ENCODE results near the gene EEF1G. TPM values are rescaled to one million over a fixed set of nuclear protein-coding genes. Genes with fewer than 3 reads are reported as not detected.

The EEF1G gene
- total and polyA plus RNA-seq, 2 of the 13 experiments (the other 11 are each of a cell fraction or from before 2014, with no cell fraction given): 1,787 to 2,144 TPM

DNA sequence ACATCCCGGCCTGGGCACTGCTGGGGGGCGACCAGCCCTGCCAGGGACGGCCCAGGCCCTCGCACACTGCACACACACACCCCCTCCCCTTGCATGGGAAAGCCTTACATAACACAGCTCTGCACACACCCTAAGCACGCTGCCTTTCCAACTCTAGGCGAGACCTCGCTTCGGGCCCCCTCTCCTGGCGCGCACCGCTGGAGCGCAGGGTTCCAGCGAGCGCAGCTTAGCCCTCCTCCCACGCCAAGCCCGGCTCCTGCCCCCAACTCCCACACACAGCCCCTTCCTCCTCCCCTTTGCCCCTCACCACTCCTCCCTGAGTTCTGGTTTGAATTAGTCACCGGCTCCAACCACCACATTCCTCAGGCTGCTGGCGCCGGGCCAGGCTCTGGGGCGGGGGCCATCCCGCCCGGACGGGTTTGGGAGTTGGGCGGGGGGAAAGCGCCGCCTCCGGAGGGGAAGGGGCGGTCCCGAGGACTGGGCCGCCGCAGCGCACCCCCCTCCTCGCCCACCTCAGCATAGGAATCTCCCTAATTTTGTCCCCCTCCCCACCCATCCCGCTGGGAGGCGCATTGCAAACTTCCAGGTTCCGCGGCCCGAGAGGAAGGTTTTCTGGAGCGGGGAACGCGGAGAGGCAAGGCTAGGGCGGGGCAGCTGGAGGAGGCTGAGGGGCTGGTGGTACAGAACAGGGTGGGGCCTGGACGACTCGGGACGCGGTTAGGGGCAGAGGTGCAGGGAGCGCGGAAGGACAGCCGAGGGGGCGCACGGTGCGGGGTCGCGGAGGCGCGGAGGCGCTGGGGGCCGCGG is 28.1 kb downstream of the EEF1G start (continued):
- no peak for TF ChIP-seq DR1 (CRISPR knock-in tag; IDR thresholded peaks at IDR 0.05)
- peak; percentile 50; the same call in 1 of the 2 replicates for TF ChIP-seq ZNF441 (CRISPR knock-in tag; IDR thresholded peaks at IDR 0.05; ENCODE audit: borderline replicate concordance)
- TF ChIP-seq, protein P1, sequence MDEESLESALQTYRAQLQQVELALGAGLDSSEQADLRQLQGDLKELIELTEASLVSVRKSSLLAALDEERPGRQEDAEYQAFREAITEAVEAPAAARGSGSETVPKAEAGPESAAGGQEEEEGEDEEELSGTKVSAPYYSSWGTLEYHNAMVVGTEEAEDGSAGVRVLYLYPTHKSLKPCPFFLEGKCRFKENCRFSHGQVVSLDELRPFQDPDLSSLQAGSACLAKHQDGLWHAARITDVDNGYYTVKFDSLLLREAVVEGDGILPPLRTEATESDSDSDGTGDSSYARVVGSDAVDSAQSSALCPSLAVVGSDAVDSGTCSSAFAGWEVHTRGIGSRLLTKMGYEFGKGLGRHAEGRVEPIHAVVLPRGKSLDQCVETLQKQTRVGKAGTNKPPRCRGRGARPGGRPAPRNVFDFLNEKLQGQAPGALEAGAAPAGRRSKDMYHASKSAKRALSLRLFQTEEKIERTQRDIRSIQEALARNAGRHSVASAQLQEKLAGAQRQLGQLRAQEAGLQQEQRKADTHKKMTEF (CRISPR knock-in tag; IDR thresholded peaks at IDR 0.05): peak; percentile 63; the same call in 1 of the 2 replicates
- TF ChIP-seq PAWR (CRISPR knock-in tag; IDR thresholded peaks at IDR 0.05; ENCODE audit: borderline replicate concordance): no peak
- no peak for TF ChIP-seq ATF4 (CRISPR knock-in tag; IDR thresholded peaks at IDR 0.05)
- peak; percentile 70; the same call in 1 of the 2 replicates for TF ChIP-seq KDM4B (CRISPR knock-in tag; IDR thresholded peaks at IDR 0.05)
- TF ChIP-seq, protein P2, sequence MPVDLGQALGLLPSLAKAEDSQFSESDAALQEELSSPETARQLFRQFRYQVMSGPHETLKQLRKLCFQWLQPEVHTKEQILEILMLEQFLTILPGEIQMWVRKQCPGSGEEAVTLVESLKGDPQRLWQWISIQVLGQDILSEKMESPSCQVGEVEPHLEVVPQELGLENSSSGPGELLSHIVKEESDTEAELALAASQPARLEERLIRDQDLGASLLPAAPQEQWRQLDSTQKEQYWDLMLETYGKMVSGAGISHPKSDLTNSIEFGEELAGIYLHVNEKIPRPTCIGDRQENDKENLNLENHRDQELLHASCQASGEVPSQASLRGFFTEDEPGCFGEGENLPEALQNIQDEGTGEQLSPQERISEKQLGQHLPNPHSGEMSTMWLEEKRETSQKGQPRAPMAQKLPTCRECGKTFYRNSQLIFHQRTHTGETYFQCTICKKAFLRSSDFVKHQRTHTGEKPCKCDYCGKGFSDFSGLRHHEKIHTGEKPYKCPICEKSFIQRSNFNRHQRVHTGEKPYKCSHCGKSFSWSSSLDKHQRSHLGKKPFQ (CRISPR knock-in tag; IDR thresholded peaks at IDR 0.05; ENCODE audit: insufficient replicate concordance): peak; percentile 58
- TF ChIP-seq ZNF589 (CRISPR knock-in tag; conservative IDR thresholded peaks at IDR 0.05): 0 out of 2 replicates have a peak, but pooled peaks have one; percentile 35
- TF ChIP-seq GATAD2A (CRISPR knock-in tag; IDR thresholded peaks at IDR 0.05): peak; percentile 60; the same call in 1 of the 2 replicates
- TF ChIP-seq NFAT5 (CRISPR knock-in tag; IDR thresholded peaks at IDR 0.05): no peak
- TF ChIP-seq ZNF644 (CRISPR knock-in tag; IDR thresholded peaks at IDR 0.05; ENCODE audit: low read depth): no peak
- TF ChIP-seq TBL1XR1 (IDR thresholded peaks at IDR 0.05; ENCODE audit: borderline replicate concordance, low read length, partially characterized antibody): no peak
- TF ChIP-seq ARID3A (IDR thresholded peaks at IDR 0.05; ENCODE audit: low read depth, low read length): no peak
- TF ChIP-seq ZNF567 (CRISPR knock-in tag; IDR thresholded peaks at IDR 0.05; ENCODE audit: borderline replicate concordance): no peak; the same call in 1 of the 2 replicates

Data from HepG2 (cell line).